HG03460 (cell line): Measurements from ENCODE around the gene DDX1.
"Not testable (repeated sequence)": the region's sequence is repeated elsewhere in the genome, so short reads cannot be mapped to it uniquely, and the experiment has no call there.

Experiments
- ATAC-seq: cut with Tn5 transposase; IDR thresholded peaks from one replicate; pipeline ENCODE4 v1.9.1; 2021; ENCODE audit not compliant: unreplicated experiment

The DDX1 gene

GRCh38 chr2:15591692-15592463, at the start of gene DDX1:
Gene DDX1, plus strand, starts transcription at chr2:15591868. Its CDS starts 66 bp downstream, at chr2:15591934.
- peak; percentile 94 for ATAC-seq

- ATAC-seq: not testable (repeated sequence)
Observed at GRCh38 chr2:15542269-15542668, 49.4 kb upstream of the DDX1 start.

GRCh38 chr2:15543053-15543452, 48.6 kb upstream of the DDX1 start:
- no peak for ATAC-seq

DNA sequence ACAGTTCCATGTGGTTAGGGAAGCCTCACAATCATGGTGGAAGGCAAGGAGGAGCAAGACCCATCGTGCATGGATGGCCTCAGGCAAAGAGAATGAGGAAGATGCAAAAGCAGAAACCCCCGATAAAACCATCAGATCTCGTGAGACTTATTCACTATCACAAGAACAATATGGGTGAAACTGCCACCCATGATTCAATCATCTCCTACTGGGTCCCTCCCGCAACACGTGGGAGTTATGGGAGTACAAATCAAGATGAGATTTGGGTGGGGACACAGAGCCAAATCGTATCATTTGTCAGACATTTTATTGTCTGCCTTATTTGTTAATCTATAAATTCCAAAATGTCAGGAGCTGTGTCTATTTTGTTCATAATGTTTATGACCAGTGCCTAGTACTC, 48.1 kb upstream of the DDX1 start:
- no peak for ATAC-seq

DNA sequence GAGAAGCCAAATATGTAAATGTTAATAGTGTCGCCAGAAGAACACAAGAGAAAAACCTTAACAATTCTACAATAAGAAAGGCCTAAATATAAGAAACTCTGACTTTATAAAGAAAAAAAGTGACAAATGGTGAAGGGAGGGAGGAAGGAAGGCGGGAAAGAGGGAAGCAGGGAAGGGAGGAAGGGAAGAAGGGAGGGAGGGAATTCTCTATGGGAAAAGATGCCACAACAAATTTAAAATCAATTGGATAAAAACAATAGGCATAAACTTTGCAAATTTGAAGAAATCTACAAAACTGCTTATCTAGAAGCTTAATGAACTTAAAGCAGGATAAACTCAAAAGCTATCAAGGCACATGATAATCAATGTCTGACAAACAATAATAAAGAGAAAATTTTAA, 47.4 kb upstream of the DDX1 start:
- no peak for ATAC-seq

DNA sequence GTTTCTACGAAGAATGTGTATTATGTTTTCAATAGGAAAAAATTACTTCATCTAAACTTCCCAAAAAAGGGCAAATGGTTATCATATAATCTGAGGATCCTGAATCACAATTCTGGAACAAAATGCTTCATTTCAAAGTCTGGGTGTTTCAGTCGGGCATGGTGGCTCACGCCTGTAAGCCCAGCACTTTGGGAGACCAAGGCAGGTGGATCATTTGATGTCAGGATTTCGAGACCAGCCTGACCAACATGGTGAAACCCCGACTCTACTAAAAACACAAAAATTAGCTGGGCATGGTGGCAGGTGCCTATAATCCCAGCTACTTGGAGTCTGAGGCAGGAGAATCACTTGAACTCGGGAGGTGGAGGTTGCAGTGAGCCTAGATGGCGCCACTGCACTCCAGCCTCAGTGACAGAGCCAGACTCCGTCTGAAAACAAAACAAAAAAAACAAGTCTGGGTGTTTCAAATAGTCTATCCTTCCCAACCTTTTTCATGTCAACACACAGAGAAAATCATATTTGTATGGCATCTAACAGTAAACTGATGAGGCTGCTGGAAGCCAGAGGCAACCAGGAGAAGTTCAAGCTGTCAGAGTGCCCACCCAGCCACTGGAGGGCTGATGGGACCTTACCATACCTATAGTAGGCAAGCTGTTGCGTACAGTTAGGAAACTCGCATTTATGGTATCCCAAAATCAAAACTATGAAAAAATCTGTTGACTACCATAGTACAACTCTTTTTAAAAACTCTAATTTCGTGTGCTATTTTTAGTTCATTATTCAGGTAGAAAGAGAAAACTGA, 45.2 kb upstream of the DDX1 start:
- no peak for ATAC-seq

GRCh38 chr2:15547115-15547876, 44.4 kb upstream of the DDX1 start:
- no peak for ATAC-seq

- ATAC-seq: no peak
Observed at GRCh38 chr2:15548974-15549373, 42.7 kb upstream of the DDX1 start.

- ATAC-seq: no peak
Observed at GRCh38 chr2:15553519-15553918, 38.1 kb upstream of the DDX1 start.

GRCh38 chr2:15553951-15554350, 37.7 kb upstream of the DDX1 start:
- no peak for ATAC-seq

DNA sequence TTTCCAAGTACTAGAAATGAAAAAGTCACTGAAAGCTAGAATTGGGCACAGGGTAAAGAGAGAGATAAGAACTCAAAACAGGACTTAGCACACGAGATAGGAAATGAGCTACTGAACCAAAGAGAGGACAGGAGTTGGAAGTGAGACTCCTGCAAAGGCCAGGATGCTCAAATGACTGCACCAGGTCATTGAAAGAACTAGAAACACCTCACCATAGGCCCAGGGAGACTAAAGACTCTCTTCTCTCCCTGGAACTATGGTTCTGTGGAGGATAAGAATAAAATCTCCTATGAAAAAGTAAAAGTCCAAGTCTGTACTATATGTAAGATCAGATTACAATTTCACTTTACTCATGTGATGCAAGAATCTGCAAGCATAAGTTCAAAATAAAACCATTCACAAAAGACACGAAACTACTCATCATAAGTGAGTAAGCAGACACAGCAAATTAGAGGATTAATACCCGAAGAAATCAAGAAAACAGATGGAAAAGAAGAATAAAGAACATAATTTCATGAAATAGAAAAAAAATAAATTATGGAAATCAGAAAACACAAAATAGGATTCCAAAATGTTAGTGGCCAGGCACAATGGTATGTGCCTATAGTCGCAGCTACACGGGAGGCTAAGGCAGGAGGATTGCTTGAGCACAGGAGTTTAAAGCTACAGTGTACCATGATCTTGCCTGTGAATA, 37.0 kb upstream of the DDX1 start:
- ATAC-seq: no peak

GRCh38 chr2:15555760-15556193, 35.9 kb upstream of the DDX1 start:
- no peak for ATAC-seq

- ATAC-seq: no peak
Observed at GRCh38 chr2:15556311-15556930, 35.2 kb upstream of the DDX1 start.

DNA sequence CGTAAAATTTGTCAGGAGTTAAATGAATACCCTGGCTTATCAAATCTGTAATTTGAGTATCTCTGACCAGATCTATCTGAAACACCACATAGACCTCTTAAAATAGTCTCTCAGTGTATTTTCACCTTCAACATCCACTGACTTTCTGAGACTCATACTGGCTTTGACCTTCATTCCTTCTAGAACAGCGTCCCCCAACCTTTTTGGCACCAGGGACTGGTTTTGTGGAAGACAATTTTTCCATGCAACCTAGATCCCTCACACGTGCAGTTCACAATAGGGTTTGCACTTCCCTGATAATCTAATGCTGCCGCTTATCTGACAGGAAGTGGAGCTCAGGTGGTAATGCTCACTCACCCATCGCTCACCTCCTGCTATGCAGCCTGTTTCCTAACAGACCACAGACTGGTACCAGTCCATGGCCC, 33.8 kb upstream of the DDX1 start:
- ATAC-seq: no peak

GRCh38 chr2:15559379-15560139, 32.1 kb upstream of the DDX1 start:
- ATAC-seq: no peak

DNA sequence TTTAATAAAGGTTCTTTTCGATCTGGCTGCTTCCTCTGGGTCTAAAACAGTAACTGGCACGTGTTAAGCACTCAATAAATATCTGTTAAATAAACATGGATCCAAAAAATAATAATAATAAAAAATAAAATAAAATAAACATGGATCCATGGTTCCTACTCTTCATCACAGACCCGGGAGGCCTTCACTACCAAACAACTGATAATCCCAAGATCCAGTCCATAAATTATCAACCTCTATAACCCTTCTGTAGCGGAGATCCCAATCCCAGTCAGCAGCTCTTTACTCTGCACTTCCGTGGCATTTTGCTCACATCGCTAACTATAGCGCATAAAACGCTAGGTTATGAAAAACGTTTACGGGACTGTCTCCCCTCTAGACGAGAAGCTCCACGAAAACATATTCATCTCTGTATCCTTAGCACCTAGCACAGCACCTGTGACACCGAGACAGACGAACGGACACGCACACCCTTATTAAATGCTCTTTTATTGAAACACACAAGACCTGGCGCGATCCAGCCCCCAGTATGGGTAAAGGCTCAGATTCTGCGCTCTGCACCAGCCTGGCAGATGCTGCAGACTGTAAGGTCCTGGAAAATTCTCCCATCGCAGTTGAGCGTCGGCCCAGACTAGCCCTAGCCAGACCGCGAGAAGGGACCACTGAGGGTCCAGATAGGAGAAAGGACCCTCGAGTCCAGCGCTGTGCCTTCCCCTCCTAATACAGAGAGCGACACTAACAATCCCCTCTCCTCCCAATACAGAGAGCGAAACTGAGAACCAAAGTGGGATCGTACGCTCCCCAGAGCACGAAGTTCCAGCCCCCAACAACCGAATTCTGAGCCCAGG, 31.3 kb upstream of the DDX1 start:
- peak; percentile 44 for ATAC-seq

DNA sequence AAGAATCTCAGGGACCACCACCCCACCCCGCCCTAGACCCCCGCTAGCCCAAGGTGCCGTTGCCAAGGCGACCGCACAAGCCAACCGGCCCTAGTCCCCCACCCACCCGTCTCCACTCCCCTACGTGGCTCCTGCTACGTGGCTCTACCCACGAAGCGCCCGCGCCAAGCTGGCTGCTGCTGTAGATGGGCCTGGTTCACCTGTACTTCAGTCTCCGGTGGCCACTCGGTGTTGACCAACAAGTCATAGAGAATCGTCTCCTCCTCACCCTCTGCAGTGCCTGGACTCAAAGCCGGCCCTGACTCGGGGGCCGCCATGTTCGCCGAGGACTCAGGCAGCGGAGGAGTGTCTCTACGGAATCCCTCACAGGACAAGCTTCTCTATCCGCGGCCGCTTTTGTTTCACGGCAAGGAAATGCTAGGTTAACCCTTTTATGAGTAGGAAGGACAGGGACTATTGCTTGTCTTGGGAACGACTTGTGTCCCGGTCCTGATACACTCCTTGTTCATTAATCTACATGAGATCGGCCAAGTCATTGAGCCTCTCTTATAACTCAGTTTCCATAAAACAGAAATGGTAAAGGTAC, 30.6 kb upstream of the DDX1 start, which contains the start of gene NBAS:
Gene NBAS, minus strand, starts transcription at position 347 of the 586 bp plus-strand sequence. Its CDS starts 30 bp downstream, at position 317.
- ATAC-seq: peak; percentile 87
